ENCODE results near the gene SPATS2.
A peak's percentile ranks its signal among the peaks of the same experiment; 100 is the strongest.
"Not testable (repeated sequence)": the region's sequence is repeated elsewhere in the genome, so short reads cannot be mapped to it uniquely, and the experiment has no call there.

The SPATS2 gene

DNA sequence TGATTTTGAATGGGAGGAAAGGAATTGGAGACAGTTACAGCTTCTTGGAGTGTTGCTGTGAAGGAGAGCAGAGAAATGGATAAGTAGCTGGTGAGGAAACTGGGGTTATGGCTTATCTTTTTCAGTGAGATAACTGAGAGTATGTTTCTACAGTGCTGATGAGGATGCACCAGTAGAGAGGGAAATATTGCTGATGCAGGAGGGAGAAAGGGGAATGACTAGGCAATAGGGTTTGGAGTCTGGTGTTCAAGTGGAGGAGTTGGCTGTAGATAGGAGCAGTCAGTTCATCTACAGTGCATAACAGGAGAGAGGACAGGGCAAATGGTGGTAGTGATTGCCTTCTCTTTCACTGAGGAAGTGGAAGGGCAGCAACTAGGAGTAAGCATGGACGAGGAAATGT, 33.0 kb downstream of the SPATS2 start:
- DNase-seq = no peak

DNA sequence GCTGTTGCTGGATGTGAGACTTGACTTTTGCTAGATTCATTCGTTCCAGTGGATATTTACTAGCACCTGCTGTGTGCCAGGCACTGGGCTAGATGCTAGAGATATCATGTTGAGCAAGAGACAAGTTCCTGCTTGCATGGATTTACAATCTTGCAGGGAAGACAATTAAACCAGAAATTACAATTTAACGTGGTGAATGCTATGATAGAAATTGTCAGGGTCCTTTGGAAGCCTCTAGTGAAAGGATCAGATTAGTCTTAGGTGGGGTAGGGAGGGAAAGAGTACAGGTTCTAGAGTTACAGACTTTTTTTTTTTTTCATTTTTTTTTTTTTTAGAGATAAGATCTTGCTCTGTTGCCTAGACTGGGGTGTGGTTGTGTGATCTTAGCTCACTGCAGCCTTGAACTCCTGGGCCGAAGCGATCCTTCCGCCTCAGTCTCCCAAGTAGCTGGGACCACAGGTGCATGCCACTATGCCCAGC, 36.7 kb downstream of the SPATS2 start:
- no peak for DNase-seq

DNA sequence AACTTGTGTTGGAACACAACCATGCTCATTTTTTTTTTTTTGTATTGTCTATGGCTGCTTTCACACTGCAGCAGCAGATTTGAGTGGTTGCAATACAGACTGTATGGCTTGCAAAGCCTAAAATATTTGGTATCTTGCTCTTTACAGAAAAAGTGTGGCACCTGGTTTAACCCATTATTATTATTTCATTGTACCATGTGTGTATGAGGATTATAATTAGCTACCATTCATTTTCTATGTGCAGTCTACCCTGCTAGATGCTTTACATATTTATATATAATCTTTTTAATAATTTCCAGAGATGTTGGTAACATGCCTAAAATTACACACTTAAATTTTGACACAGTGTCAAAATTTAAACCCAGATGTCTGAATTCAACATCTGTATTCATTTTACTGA, 37.7 kb downstream of the SPATS2 start:
- no peak for DNase-seq

DNA sequence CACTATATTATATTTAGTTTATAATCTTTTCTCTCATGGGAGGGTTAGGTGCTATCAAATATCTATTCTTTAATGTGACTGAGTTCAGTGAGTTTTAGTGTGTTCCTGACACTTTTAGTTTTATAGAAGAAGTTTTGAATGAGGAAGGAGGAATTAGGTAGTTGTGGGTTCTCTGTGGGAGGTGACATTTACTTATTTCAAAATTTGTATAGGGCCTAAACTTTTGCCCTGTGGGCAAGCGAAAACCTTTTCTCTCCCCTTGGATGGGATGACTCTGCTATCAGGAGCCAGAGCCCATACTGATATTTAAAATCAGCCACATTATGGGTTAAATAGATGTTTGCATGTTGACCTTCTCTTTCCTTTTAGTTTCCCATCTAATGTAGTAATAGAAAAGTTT, 43.6 kb downstream of the SPATS2 start:
- DNase-seq = no peak

DNA sequence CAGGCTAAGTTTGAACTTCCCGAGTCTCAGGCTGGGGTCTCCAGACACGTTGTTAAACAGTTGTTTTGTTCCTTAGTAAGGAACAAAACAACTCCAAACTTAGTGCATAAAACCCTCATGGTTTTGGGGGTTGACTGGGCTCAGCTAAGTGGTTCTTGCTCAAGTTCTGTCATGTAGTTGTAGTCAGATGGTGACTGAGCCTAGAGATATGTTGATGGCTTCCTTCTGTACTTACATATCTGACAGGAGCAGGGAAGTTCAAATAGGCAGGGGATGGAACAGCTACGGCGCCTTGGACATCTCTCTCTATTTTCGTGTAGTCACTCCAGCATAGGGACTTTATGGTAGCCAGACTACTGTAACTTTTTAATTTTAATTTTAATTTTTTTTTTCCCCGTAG, 45.7 kb downstream of the SPATS2 start:
- no peak for DNase-seq

DNA sequence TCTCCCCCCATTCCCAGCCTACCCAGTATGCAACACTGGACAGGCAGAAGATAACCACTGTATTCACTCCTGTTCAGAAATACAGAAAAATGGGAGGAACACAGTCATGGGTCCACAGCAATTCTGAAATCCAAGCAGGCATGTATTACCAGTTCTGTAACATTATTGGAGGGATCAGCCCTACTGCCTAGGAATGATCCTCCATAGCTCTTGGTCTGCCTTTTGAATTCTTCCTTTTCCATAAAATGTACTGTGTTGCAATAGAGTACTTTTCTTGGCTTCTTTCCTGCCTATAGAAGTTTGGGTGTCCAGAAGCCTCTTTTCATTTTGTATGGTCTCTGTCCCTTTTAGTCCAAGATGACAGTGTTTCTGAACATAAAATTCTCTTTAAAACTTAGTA, 46.5 kb downstream of the SPATS2 start:
- DNase-seq = no peak

DNA sequence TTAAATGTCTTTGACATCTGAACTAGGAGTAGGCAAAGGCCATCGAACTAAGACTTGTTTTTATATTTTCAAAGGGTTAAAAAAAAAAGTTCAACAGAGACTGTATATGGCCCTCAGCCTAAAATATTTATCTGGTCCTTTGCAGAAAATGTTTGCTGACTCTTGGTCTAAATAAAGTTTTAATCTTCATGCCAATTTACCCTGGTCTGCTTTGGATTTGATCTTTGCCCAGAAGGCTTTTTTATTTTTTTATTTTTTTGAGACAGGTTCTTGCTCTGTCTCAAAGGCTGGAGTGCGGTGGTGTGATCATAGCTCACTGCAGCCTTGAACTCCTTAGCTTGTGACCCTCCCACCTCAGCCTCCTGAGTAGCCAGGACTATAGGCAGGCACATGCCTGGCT, 47.1 kb downstream of the SPATS2 start:
- DNase-seq = no peak

DNA sequence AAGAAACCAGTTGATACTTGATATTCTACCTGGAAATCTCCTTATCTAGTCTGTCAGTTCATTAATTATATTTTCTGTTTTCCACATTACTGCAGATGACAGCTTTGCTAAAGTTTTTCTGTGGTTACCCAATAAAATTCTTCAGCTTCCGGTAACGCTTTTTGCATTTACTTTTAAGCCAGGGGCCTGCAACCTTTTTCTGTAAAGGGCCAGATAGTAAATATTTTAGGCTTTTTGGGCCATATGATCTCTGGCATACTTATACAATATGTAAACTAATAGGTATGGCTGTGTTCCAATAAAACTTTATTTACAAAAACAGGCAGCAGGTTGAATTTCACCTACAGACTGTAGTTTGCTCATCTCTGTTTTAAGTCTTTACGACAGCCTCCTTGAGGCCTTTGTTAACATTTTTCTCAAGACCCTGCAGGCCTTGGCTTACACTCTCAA, 48.3 kb downstream of the SPATS2 start:
- DNase-seq = no peak

DNA sequence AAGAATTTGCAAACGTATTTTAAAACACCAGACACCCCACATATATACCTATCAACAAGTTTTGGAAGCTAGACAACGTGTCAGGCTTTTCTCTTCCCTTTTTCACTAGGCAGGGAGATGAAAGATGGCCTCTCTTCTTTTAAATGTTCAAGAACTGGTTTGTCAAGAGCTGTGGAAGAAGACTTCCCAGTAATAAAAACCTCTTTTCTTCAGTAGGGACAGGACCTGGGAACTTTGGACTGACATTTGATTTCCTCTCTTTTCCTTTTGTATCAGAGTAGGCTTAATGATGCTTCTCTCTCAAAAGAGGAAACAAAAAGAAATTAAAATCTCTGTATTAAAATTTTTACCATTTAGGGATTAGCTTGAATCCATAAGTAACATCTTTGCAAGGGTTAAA, 49.6 kb downstream of the SPATS2 start:
- DNase-seq = no peak

DNA sequence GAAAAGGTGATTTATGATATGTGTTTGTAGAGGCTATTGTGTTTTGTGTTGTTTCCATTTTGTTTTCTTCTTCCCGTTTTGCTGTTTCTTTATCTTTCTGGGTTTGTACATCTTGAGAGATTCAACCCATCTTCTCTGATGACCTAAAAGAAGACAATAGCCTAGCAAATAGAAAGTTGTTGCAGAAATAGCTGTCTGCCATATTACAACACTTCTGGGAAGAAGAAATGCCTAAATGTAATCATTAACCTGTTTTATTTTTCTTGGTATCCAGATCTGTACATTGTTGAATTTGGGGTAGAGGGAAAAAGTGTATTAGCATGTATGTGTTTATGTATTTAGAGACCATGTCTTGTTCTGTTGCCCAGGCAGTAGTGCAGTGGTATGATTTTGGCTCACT, 50.3 kb downstream of the SPATS2 start:
- no peak for DNase-seq

DNA sequence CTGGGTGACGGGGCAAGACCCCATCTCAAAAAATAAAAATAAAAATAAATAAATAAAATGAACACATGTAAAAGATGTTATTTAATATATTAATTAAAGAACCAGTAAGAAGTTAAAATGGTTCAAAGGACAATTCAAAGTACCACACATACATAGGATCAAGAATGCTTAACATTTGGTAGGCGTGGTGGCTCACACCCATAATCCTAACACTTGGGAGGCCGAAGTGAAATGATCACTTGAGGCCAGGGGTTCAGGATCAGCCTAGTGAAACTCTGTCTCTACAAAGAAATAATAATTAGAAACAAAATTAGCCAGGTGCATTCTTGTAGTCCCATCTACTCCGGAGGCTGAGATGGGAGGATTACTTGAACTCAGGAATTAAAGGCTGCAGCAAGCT, 53.3 kb downstream of the SPATS2 start:
- DNase-seq = no peak

DNA sequence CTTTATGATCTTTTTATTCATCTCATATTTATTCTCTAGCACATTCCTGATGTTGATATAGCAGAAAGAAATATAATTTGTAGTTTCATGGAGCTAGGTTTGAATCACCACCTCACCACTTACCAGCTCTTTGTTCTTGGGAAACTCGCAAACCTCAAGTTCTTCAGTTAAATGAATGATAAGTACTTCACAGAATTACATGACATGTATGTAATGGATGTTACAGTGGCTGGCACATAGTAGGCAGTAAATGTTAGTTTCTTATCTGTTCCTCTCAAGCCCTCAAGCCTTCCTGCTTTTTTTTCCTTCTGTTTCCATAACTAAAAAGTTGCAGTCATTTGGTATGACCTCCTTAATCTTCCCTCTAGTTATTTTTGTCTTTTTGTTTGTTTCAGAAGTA, 54.9 kb downstream of the SPATS2 start:
- DNase-seq = no peak

DNA sequence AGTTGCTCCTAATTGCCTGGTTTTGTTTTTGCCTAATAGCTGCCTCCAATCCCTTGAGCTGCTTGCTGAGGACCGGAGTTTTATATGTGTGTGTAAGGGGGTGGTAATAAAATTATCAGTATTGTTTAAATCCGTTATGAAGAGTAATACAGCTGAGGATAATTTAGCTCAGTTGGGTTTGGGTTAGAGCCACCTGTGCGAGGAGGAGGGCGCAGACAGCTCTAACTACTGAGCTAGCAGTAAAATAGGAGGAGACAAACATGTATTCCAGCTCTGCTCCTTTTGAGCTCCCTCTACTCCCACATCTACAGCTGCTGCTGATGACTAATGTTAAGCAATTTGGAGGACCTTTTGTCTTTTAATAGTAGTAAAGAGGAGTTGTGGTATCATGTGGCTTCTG, 61.5 kb downstream of the SPATS2 start:
- DNase-seq = peak in 21 of 56 donors; percentile 1 to 56 (median 13)

DNA sequence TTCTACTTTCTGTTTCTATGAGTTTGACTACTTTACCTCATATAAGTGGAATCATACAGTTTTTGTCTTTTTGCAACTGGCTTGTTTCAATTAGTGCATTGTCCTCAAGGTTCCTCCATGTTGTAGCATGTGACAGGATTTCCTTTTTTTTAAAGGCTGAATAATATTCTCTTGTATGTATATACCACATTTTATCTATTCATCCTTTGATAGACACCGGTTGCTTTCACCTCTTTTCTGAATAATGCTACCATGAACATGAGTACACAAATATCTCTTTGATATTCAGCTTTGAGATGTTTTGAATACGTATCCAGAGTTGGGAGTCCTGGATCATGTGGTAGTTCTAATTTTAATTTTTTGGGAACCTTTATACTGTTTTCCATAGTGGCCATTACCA, 65.4 kb downstream of the SPATS2 start:
- DNase-seq = no peak

DNA sequence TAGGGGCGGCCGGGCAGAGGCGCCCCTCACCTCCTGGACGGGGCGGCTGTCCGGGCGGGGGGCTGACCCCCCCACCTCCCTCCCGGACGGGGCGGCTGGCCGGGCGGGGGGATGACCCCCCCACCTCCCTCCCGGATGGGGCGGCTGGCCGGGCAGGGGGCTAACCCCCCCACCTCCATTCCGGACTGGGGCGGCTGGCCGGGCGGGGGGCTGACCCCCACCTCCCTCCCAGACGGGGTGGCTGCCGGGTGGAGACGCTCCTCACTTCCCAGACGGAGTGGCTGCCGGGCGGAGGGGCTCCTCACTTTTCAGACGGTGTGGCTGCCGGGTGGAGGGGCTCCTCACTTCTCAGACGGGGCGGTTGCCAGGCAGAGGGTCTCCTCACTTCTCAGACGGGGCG, 69.5 kb downstream of the SPATS2 start:
- DNase-seq = not testable (repeated sequence)

DNA sequence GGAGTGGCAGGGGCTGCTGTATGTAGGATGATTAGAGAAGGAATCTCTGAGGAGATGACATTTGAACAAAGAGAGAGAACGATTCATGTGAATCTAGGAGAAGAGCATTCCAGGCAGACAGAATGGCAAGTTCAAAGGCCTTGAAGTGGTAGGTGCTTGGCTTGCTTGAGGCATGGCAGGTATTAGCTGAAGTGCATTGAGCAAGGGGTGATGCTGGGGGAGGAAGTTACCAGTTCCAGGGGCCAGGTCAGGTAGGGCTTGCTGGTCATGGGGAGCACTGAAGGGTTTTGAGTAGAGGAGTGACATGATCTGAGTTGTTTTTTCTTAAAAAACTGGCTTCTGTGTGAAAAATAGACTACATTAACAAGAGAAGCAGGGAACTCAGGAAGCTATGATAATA, 71.8 kb downstream of the SPATS2 start:
- no peak for DNase-seq

DNA sequence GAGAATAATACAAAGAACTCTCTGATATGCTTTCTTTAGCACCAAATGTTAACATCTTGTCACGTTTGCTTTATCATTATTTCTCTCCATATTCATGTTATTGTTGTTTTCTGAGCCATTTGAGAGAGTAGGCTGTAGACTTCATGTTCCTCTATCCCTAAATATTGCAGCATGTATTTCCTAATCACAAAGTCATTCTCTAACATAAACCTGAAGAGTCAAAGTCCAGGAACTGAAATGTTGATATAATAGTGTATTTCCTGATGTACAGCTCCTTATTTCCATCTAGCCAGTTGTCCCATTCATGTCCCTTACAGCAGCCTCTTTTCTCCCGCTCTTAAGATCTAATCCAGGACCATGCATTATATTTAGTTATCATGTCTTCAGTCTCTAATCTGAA, 72.8 kb downstream of the SPATS2 start:
- DNase-seq = no peak

DNA sequence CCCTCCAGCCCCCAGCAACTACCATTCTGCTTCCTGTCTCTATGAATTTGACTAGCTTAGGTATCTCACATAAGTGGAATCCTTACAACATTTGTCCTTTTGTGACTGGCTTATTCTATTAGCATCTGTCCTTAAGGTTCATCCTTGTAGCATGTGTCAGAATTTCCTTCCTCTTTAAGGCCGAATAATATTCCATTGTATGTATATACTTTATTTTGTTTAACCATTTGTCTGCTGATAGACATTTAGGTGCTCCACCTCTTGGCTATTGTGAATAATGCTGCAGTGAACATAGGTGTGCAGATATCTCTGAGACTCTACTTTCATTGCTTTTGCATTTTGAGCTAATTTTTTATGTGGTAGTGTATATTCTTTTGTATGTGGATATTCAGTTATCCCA, 75.7 kb downstream of the SPATS2 start:
- no peak for DNase-seq

DNA sequence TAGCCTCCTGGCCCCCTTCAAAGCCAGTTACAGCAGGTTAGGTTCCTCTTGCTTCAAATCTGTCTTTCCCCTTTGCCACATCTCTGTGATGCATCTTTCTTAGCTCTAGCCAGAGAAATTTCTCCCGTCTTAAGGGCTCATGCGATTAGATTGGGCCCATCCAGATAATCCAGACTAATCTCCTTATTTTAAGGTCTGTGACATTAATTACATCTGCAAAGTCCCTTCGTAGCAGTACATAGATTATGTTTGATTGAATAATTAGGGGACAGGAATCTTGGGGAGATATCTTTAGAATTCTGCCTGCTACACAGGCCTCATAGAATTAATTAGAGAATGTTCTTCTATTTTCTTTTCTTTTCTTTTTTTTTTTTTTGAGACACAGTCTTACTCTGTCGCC, 79.3 kb downstream of the SPATS2 start:
- DNase-seq = no peak

DNA sequence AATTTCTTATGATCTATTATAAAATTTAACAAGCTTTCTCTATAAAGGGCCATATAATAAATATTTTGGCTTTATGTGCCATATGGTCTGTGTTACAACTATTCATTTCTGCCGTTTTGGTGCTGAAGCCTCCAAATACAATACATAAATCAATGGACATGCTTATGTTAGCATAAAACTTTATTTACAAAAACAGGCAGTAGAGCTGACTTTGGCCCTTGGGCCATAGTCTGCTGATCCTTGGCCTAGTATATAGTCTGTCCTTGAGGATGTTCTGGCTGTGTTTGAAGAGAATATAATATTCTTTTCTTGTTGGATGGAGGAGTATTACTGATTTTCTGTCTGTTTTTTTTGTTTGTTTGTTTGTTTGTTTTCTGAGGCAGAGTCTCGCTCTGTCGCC, 81.6 kb downstream of the SPATS2 start:
- no peak for DNase-seq

DNA sequence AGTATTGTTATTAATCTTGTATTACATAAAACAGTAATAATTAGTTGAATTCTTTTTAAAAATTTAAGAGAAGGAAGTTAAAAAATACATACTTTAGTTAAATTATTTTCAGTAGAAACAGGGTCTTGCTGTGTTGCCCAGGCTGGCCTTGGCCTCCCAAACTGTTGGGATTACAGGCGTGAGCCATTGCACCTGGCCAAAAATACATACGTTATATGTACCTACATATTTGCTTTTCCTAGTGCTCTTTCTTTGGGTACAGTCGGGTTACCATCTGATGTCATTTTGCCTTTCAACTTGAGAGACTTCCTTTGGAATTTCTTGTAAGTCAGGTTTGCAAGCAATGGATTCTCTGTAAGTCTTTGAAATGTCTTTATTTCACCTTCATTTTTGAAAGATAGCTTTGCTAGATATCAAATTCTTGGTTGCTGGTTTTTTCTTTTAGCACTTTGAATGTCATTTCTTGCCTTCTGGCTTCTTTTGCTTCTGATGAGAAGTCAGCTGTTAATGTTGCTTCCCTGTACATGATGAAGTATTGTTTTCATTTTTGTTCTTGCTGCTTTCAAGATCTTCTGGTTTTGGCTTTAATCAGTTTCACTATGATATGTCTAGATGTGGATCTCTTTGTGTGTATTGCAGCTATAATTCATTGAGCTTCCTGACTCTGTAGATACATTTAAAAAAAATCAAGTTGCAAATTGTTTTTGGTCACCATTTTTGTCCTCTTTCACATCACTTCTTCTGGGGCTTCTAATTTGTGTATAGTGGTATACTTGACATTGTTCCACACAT, 84.4 kb downstream of the SPATS2 start:
- DNase-seq = no peak

DNA sequence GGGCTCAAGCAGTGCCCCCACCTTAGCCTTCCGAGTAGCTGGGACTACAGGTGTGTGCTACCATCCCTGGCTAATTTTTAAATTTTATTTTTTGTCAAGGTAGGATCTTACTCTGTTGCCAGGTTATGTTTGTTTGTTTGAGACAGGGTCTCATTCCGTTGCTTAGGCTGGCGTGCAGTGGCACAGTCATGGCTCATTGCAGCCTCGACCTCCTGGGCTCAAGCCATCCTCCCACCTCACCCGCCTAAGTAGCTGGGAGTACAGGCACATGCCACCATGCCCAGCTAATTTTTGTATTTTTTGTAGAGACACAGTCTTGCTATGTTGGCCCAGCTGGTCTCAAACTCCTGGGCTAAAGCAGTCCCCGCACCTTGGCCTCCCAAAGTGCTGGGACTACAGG, 88.2 kb downstream of the SPATS2 start:
- DNase-seq = no peak

DNA sequence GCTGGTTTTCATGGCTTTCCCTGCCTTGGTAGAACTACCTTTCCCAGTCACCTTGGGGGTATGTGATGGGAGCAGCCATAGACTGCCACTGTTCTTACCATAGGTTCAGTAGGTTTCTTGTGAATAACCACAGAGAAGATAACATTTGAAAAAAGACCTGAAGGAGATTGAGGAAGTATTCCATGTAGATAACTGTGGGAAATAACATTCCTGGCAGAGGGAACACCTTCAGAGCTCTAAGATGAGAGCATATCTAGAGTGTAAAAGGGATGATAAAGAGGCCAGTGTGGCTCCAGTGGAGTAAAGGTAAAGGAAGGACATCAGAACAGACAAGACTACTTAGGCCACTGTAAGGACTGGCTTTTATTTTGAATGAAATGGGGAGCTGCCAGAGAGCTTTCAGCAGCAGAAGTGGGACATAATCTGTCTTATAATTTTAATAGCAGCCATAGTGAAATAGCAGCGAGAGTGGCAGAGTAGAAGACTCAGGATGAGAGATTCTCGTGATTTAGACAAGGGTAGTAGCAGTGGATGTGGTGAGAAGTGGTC, 88.9 kb downstream of the SPATS2 start:
- no peak for DNase-seq

Data from amygdala (tissue), 56 donors.